Stomach (tissue), 9 donors: Measurements from ENCODE around the gene LDHD. TPM values are rescaled to one million over a fixed set of nuclear protein-coding genes. Genes with fewer than 3 reads are reported as not detected.
"Not testable (repeated sequence)": the region's sequence is repeated elsewhere in the genome, so short reads cannot be mapped to it uniquely, and the experiment has no call there.

Experiments used
- DNase-seq, 2 donors: peaks; one replicate each; pipeline versions ENCODE4 v3.0.0 to v3.0.0-alpha.2; 2013 to 2019
- H3K27ac ChIP-seq, 5 donors: fragments of 200-600 bp in 4 of 5; sonication (generic) in 4 of 5; one replicate each; pipeline ENCODE4 v1.5.1; 2013 to 2019; ENCODE audit warnings: mild to moderate bottlenecking in 1 of 5, moderate library complexity in 1 of 5
- H3K27me3 ChIP-seq, 3 donors: fragments of 200-600 bp; sonication (generic); one replicate each; pipeline ENCODE4 v1.5.1; 2017 to 2019; ENCODE audit warnings: mixed run types in 1 of 3
- H3K36me3 ChIP-seq, 4 donors: fragments of 200-600 bp; sonication (generic); 1 replicate in 3 of 4; 2 replicates in 1 of 4; pipeline ENCODE4 v1.5.1; 2016 to 2019
- H3K4me1 ChIP-seq, 4 donors: fragments of 200-600 bp; sonication (generic); one replicate each; pipeline ENCODE4 v1.5.1; 2016 to 2019
- H3K4me3 ChIP-seq, 4 donors: fragments of 200-600 bp; sonication (generic) in 3 of 4; one replicate each; pipeline ENCODE4 v1.5.1; 2016 to 2019; ENCODE audit warnings: mild to moderate bottlenecking in 1 of 4
- H3K9me3 ChIP-seq, 4 donors: fragments of 200-600 bp; sonication (generic); one replicate each; pipeline ENCODE4 v1.5.1; 2016 to 2019
- EP300 ChIP-seq: sonication (generic); formaldehyde crosslinking; IDR thresholded peaks from one replicate; pipeline ENCODE4 v1.6.1; 2017; ENCODE audit warnings: antibody characterized with exemption
- POLR2A ChIP-seq, 4 donors: fragments of 450-650 bp; IDR thresholded peaks; one replicate each; pipeline ENCODE4 v1.6.1; 2016; ENCODE audit warnings: antibody characterized with exemption in 4 of 4, control low read depth in 2 of 4, mild to moderate bottlenecking in 1 of 4, moderate library complexity in 1 of 4
- POLR2AphosphoS5 ChIP-seq, 3 donors: sonication (generic); formaldehyde crosslinking; IDR thresholded peaks; one replicate each; pipeline ENCODE4 v1.6.1; 2016; ENCODE audit warnings: antibody characterized with exemption in 3 of 3
- WGBS, 5 donors: extraction: QIAGEN DNeasy Blood & Tissue Kit in 3 of 5; methylation state at CpG; one replicate each; pipeline versions ENCODE4 v1.1.5 to v1.1.7; 2013 to 2018; 5-methylcytosine and 5-hydroxymethylcytosine counted together
- intact Hi-C: fragments of 100-400 bp; cut with DNase I; formaldehyde crosslinking; loops from one replicate; pipeline ENCODE4 v1.15.1; 2023; ENCODE audit warnings: low total_unique reads
- polyA plus RNA-seq, 3 donors: library from polyadenylated mRNA; stranded (reverse); fragments of 200-250 nt; gene quantifications; one replicate each; pipeline ENCODE4 v1.2.3, GENCODE V29; 2013
- total RNA-seq, 5 donors: library from RNA; depleted of rRNA; stranded (reverse); fragments of >200 nt; gene quantifications; one replicate each; pipeline versions ENCODE4 v1.1.0 to v1.2.3, GENCODE V29; 2014 to 2016
- TF ChIP-seq, protein P1 (sequence below), 7 experiments: fragments of 450-650 bp in 4 of 7; fragments of 200-600 bp in 3 of 7; sonication (generic) in 3 of 7; IDR thresholded peaks; one replicate each; pipeline ENCODE4 v1.5.1; 2016 to 2019; ENCODE audit warnings: antibody characterized with exemption in 7 of 7, control low read depth in 2 of 7, mild to moderate bottlenecking in 1 of 7
- donor health status: healthy with polysubstance abuse.
- donor health status: Bipolar disorder and iron deficiency.
- donor health status: healthy.

Gene LDHD
- total and polyA plus RNA-seq, 8 donors: 5.0 to 110 (median 24.1) TPM

DNA sequence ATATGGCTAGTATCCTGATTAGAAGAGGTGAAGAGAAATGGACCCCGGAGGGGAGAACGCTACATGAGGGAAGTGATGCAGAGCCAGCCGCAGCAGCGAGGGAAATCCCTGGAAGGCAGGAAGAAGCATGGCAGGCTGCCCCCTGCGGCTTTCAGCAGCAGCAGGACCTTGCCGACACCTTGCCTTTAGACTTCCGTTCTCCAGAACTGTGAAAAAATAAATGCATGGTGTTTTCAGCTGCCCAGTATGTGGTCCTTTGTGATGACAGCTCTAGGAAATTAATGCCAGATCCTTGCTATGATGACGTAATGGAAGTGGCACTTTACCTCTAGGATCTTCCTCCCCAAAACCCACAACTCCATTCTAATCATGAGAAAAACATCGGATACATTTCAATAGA, 22.1 kb upstream of the LDHD start:
- Histone ChIP-seq H3K27me3 (no peaks in the 10 kb centered on the region), H3K27ac (no peak overlapping the region), H3K36me3 (no peaks in the 10 kb centered on the region), H3K4me1 (no peaks in the 10 kb centered on the region), H3K9me3 (no peaks in the 10 kb centered on the region), H3K4me3 (no peak overlapping the region)
- DNase-seq: peak in 1 of 2 donors; percentile 20
- intact Hi-C loops: no loop called here
- WGBS, 5 donors: 62 to 67% (median 64%) methylated on average over 9 of the region's 9 CpGs
- TF ChIP-seq POLR2AphosphoS5 (IDR thresholded peaks at IDR 0.05) (no peak), POLR2A (IDR thresholded peaks at IDR 0.05) (no peak), EP300 (no peak)
- TF ChIP-seq, protein P1, sequence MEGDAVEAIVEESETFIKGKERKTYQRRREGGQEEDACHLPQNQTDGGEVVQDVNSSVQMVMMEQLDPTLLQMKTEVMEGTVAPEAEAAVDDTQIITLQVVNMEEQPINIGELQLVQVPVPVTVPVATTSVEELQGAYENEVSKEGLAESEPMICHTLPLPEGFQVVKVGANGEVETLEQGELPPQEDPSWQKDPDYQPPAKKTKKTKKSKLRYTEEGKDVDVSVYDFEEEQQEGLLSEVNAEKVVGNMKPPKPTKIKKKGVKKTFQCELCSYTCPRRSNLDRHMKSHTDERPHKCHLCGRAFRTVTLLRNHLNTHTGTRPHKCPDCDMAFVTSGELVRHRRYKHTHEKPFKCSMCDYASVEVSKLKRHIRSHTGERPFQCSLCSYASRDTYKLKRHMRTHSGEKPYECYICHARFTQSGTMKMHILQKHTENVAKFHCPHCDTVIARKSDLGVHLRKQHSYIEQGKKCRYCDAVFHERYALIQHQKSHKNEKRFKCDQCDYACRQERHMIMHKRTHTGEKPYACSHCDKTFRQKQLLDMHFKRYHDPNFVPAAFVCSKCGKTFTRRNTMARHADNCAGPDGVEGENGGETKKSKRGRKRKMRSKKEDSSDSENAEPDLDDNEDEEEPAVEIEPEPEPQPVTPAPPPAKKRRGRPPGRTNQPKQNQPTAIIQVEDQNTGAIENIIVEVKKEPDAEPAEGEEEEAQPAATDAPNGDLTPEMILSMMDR (IDR thresholded peaks at IDR 0.05): no peak

DNA sequence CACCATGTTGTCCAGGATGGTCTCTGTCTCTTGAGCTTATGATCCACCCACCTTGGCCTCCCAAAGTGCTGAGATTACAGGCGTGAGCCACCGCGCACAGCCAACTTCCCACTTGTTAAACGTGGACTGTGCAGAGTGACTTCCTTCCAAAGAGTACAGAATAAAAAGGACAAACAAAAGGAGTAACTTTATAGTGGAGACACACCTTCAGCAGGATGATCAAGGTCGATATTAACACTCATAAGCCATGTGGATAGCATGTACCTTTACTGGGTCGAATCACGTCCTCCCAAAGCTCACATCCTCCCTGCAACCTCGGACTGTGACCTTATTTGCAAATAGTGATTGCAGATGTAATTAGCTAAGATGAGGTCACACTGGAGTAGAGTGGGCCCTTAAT, 21.7 kb upstream of the LDHD start:
- TF ChIP-seq POLR2AphosphoS5 (IDR thresholded peaks at IDR 0.05) (no peak), EP300 (no peak)
- Histone ChIP-seq H3K4me1 (no peaks in the 10 kb centered on the region), H3K4me3 (no peak overlapping the region), H3K9me3 (no peaks in the 10 kb centered on the region), H3K27me3 (no peaks in the 10 kb centered on the region), H3K36me3 (no peaks in the 10 kb centered on the region), H3K27ac (no peak overlapping the region)
- WGBS, 5 donors: 57 to 70% (median 68%) methylated on average over 8 of the region's 8 CpGs
- intact Hi-C loops: no loop called here
- no peak for DNase-seq

GRCh38 chr16:75131081-75131480, 14.5 kb upstream of the LDHD start:
- Histone ChIP-seq H3K27ac (no peak overlapping the region), H3K9me3 (peaks cover 0 to 7% (median 5%) of the 10 kb centered on the region in 4 donors), H3K27me3 (no peaks in the 10 kb centered on the region), H3K4me3 (no peak overlapping the region), H3K36me3 (no peaks in the 10 kb centered on the region), H3K4me1 (peaks cover 0 to 6% (median 0%) of the 10 kb centered on the region in 4 donors)
- TF ChIP-seq POLR2AphosphoS5 (IDR thresholded peaks at IDR 0.05): no peak
- WGBS, 5 donors: 63 to 84% (median 78%) methylated on average over 7 of the region's 7 CpGs
- DNase-seq: no peak
- intact Hi-C loops: no loop called here

GRCh38 chr16:75130150-75130771, 13.7 kb upstream of the LDHD start:
- WGBS, 5 donors: 69 to 84% (median 81%) methylated on average over 9 of the region's 9 CpGs
- H3K4me1 ChIP-seq: peaks cover 0 to 6% (median 0%) of the 10 kb centered on the region in 4 donors
- H3K27me3 ChIP-seq: no peaks in the 10 kb centered on the region

DNA sequence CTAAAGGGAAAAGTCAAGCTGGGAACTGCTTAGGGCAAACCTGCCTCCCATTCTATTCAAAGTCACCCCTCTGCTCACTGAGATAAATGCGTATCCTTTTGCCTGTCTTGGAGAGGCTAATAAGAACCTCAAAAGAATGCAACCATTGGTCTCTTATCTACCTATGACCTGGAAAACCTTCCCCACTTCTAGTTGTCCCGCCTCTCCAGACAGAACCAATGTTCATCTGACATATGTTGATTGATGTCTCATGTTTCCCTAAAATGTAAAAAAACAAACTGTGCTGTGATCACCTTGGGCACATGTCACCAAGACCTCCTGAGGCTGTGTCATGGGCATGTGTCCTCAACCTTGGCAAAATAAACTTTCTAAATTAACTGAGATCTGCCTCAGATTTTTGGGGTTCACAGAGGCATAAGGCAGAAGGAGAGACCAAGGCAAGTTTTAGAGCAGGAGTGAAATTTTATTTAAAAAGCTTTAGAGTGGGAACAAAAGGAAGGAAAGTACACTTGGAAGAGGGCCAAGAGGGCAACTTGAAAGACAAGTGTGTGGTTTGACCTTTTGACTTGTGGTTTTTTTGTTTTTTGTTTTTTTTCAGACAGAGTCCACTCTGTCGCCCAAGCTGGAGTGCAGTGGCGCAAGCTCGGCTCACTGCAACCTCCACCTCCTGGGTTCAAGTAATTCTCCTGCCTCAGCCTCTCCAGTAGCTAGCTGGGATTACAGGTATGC, 13.0 kb upstream of the LDHD start:
- H3K27me3 ChIP-seq, H3K4me1 ChIP-seq, intact Hi-C loops, H3K36me3 ChIP-seq, H3K4me3 ChIP-seq, H3K27ac ChIP-seq, H3K9me3 ChIP-seq: not testable (repeated sequence)
- DNase-seq: peak in 1 of 2 donors; percentile 44
- WGBS, 5 donors: 24 to 44% (median 32%) methylated on average over 5 of the region's 5 CpGs

More at GRCh38 chr16:75130150-75130771, 13.7 kb upstream of the LDHD start:
- TF ChIP-seq POLR2A (IDR thresholded peaks at IDR 0.05): no peak
- TF ChIP-seq, protein P1 (IDR thresholded peaks at IDR 0.05): no peak
- TF ChIP-seq EP300: no peak
- no peak for TF ChIP-seq POLR2AphosphoS5 (IDR thresholded peaks at IDR 0.05)
- intact Hi-C loops: no loop called here
- Histone ChIP-seq H3K36me3 (no peaks in the 10 kb centered on the region), H3K9me3 (peaks cover 0 to 7% (median 5%) of the 10 kb centered on the region in 4 donors), H3K4me3 (no peak overlapping the region), H3K27ac (no peak overlapping the region)
- peak in 1 of 2 donors; percentile 35 for DNase-seq
